Stimulated activated CD4-positive, alpha-beta T cell treated with anti-CD3 and anti-CD28 coated beads, TNF-alpha, amount 100 ng/mL, for 24 hours (primary cell): ENCODE data around the gene SPPL3.
"Not testable (repeated sequence)": the region's sequence is repeated elsewhere in the genome, so short reads cannot be mapped to it uniquely, and the experiment has no call there.

ENCODE experiments used
- DNase-seq, 3 experiments: peaks; one replicate each; pipeline ENCODE4 v3.0.0-alpha.2; 2020; ENCODE audit warnings: low read depth in 3 of 3

Gene SPPL3

DNA sequence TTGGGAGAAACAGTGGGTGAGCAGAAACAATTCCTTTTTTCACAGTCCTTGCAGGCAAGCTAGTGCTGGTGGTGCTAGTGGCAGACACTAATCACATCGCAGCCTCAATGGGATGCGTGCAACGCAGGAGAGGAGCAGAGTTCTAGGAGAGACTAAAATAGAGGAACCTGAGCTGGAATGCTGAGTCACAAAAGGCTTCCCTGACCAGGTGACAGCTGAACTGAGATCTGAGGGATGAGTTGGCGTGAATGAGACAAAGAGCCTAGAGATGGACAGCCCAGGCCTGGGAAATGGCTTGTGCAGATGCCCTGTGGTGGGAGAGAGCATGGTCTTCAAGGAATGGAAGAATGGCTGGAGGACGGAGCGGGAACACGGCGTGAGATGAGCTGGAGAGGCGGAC, 152.8 kb downstream of the SPPL3 start:
- no peak for DNase-seq

DNA sequence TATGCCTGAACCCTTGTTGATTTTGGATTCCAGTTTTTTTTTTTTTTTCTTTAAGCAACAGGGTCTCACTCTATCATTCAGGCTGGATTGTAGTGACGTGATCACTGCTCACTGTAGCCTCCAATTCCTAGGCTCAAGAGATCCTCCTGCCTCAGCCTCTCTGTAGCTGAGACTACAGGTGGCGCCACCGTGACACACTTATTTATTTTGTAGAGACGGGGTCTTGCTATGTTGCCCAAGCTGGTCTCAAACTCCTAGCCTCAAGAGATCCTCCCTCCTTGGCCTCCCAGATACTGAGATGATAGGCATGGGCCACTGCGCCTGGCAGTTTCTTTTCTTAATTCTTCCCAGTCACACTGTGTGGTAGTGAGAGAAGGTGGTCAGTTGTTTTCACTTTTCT, 153.4 kb downstream of the SPPL3 start:
- no peak for DNase-seq

DNA sequence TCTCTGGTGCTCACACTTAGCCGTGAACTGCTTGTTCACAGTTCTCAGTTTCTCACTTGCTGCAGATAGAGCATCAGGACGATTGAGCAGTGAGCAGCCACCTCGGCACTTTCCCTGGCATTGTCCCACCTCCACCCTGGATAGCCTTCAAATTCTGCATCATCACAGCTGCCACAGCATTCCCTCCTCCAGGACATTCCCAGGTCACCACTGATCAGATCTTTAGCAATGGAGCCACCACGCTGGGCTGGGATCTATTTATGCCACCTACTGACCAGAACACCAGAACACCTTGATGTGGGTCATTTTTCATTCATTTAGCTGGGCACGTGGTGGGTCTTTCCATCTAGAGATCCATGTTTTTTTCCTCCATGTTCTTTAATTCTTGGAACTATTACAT, 154.9 kb downstream of the SPPL3 start:
- no peak for DNase-seq

DNA sequence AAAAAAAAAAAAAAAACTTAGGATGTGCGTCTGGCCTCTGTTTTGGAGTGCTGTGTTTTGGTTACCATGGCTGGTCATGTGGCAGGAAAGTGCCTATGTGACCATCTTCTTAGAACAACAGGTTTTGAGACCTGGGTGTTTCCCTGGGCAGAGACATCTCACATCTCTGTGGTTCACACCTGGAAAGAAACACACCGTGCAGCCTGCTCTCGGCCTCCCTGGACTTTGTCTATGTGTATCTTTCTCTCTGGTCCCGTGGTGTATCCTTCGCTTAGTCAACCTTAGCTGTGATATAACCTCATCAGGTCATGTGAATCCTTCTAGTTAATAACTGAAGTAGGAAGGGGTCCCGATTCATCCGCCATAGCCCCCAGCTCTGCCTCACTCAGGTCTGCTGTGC, 155.9 kb downstream of the SPPL3 start:
- no peak for DNase-seq

DNA sequence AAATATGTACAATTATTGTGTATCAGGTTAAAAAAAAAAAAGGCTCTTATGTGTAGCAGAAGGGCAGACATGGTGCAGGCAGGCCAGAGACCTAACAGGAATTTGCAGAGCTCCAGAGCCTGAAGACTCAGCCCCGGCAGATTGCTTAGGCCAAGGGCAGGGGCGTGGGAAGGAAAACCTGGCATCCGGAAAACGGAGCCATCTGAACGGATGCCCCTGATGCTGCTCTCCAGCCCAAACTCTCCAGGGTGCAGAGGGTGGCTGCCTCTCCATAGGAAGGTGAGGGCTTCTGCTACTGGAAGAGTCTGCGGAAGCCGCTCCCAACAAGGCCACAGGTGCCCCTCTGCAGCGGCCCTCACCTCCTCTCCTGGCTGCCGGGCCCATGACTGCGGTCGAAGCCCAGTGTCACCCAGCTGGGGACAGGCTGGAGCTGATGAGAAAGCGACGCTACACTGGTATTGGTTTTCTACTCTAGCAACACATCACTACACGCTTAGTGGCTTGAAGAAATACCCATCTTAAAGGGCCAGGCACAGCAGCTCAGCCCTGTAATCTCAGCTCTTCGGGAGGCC, 159.2 kb downstream of the SPPL3 start:
- no peak for DNase-seq

DNA sequence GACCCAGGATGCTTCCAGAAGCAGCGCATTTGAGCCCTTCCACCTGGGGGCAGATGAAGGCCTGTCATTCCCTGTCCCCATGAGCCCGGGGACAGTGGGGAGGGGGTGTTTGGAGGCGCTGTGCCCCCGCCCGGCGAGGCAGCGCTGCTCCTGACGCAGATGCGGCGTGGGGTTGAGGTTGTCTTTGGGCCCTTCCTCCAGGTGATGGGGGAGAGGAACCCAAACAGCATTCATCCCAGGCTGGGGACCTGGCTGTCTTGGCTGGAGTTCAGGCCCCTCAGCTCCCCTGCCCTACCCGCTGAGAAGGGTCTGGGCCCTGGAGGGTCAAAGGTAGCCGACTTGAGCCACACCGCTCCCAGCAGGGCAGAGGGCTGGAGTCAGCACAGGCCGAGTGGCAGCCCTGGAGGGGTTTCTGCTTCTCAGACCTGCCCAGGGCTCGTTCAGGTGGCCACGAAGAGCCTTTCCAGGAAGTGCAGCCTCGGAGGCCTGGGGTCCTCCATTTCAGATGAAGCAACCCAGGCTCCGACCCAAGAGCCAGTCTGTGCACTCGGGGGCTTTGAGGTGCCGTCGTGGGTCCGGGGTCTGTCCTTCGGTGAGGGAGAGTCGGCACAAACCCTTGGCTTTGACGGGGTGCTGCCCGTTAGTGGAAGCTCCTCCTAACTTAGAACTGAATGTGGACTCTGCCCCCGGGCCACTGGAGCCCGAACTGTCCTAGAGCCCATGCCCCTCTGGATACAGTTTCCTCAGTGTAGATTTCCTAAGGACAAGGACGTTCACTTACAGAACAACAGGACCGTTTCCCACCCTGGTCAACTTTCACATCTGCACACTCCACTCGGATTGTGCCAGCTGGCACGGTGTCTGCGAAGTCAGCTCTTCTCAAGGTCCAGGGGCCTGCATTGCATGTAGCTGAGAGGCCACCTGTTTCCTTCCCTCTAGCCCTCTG, 162.4 kb downstream of the SPPL3 start:
- no peak for DNase-seq

DNA sequence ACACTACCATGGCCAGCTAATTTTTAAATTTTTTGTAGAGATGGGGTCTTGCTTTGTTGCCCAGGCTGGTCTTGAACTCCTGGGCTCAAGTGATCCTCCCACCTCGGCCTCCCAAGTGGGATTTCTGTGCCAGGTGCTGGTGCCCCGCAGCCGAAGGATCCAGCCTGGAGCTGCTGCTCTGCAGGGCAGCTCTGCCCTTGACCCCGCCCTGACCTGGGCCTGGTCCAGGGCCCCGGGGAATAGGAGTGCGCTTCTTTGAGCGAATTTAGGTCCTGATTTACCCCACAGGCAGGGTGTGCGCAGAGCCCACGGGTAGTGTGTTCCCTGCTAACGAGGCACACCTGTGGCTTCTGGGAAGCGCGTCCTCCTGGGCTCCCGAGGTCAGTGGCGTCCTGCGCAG, 163.3 kb downstream of the SPPL3 start:
- no peak for DNase-seq

DNA sequence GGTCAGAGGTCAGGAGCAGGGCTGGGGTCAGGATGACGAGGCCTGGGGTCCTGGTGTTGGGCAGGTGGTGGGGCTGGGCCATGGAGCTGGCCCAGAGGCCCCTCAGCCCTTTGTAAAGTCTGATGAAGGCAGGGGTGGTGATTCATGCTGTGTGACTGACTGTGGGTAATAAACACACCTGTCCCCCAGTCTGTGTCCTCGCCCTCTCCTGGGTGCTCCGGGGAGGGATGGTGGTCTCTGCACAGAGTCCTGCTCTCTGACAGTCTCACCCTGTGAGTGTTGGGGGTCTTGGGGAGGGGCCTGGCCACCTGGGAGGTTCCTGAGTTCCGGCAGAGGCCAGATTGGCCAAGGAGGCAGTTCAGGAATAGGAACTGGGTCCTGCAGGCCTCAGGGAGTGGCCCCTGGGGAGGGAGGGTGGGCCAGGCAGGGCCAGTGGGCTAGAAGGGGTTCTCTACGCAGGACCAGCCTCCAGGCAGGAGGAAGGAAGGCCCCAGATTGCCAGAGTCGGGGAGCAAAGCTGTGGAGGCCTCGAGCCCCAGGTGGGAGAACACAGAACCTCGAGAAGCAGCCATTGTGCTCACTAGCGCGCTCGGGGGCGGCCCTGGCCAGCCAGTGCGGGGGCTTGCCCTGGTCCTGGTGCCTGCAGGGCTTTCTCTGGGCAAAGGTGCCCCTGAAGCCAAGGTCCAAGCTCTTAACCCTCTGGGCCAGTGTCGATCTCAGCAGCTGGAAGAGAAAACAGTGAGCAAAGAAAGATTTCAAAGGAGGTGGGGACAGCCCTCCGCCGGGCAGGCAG, 164.1 kb downstream of the SPPL3 start:
- no peak for DNase-seq

DNA sequence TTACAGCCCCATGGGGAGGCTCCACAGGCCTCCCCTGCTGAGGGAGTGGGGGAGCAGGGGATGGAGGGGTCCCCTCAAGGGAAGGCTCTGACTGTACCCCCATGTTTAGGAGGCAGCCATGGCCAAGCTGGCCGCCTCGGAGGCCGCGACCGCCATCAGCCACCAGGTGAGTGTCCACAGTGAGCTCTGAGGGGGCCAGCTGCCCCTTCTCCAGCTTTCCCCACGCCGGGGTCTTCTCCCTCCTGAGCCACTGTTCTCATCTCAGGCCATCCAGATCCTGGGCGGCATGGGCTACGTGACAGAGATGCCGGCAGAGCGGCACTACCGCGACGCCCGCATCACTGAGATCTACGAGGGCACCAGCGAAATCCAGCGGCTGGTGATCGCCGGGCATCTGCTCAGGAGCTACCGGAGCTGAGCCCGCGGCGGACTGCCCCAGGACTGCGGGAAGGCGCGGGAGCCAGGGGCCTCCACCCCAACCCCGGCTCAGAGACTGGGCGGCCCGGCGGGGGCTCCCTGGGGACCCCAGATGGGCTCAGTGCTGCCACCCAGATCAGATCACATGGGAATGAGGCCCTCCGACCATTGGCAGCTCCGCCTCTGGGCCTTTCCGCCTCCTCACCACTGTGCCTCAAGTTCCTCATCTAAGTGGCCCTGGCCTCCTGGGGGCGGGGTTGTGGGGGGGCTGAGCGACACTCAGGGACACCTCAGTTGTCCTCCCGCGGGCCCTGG, 165.0 kb downstream of the SPPL3 start:
- DNase-seq: no peak

DNA sequence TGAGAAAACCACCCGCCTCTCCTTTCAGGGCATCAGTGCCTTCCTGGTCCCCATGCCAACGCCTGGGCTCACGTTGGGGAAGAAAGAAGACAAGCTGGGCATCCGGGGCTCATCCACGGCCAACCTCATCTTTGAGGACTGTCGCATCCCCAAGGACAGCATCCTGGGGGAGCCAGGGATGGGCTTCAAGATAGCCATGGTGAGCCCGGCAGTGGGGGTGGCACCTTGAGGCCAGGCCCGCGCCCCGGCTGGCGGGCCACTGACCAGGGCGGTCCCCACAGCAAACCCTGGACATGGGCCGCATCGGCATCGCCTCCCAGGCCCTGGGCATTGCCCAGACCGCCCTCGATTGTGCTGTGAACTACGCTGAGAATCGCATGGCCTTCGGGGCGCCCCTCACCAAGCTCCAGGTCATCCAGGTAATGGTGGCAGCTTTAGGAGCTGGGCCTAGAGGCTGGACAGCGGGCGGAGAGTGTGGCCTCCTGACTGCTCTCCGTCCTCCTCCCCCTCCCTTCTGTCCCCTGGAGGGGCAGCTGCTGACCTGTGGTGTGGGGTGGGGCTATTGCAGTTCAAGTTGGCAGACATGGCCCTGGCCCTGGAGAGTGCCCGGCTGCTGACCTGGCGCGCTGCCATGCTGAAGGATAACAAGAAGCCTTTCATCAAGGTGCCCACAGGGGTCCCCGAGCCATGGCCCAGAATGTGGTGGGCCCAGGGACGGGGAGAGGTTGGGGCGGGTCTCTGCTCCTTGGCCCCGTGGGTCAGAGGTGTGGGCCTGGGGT, 165.7 kb downstream of the SPPL3 start:
- no peak for DNase-seq

DNA sequence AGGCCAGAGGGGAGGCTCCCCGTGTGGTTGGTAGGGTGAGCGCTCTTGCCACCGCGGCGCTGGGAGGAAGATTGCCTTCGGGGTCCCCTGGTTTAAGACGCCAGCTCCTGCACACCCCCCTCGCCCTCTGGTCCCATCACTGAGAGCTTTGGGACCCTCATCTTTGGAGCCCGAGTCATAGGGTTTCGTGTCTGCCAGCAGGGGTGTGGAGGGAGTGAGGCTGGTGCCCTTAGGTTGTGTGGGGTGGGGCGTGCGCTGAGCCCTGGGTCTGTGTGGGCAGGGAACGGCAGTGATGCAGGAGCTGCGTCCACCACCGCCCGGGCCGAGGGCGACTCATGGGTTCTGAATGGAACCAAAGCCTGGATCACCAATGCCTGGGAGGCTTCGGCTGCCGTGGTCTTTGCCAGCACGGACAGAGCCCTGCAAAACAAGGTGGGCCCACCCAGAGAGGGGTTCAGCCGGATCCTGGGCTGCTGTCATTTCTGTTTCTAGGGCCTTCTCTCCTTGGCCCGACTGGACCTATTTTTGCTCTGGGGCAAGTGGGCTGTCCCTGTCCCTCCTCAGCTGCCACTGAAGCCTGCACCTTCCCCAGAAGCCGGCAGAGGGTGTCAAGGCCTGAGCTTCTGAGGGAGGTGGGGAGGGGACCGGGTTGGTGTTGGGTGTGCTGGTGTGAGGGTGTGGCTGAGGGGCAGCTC, 166.5 kb downstream of the SPPL3 start:
- no peak for DNase-seq

DNA sequence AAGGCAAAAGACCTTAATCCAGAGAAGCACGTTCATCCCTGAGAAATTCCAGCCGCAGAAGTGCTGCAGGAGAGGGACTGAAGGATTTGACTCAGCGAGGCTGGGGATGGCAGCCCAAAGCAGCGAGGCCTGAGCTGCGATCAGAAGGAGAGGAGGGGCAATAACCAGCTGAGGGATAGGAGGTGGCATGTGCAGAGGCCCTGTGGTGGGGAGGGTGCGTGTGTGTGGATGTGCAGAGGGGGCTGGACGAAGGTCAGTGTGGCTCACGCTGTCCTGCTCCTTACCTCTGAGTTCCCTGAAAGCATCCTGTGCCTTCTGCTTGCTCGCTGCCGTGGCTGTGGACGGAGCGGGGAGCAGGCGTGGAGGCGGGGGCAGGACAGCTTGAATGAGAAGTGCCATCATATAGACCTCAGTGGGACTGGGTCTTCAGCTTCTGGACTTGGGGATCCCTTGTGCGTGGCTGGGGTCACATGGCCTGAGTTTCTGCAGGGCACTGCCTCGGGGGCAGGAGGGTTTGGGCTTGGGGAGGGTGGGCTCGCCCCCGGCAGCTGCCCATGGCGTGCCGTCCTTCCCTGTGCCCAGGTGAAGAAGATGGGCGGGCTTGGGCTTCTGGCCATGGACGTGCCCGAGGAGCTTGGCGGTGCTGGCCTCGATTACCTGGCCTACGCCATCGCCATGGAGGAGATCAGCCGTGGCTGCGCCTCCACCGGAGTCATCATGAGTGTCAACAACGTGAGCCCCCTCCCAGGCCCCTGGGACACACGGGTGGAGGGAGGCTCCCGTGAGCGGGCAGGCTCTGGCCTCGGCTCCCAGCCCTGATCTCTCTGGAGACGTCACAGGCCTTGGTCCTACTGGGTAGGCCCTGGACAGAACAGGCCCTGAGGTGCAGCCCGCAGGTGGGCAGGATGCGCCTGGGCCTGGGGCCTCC, 167.5 kb downstream of the SPPL3 start:
- no peak for DNase-seq

DNA sequence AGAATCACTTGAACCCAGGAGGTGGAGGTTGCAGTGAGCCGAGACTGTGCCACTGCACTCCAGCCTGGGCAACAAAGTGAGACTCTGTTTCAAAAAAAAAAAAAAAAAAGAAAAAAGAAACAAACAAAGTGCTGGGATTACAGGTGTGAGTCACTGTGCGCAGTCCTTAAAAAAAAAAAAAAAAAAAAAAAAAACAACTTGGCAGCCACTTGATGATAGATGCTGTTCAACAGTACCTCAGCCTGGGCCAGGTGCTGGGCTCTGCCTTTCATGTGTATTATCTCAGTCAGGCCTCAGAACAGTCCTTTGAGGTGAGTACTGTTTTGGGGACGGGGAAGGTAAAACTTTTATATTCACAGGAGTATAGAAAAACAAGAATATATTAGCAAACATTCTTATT, 169.0 kb downstream of the SPPL3 start:
- no peak for DNase-seq

DNA sequence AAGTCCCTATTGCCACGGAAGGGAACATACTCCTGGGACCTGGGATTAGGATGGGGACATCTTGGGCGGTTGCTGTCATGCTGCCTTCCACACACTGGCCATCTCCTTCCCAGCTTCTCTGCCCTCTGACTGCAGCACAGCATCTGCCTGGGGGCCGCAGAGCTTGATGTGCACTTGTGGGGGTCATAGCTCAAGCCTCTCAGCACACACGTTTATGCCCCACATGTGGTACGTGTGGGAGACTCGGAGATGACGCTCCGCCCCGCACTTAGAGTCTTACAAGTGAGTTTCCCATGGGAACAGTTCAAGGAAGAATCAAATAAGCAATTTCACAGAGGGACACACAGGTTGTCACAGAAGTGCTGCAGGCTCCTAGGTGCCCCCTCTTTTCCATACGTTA, 169.9 kb downstream of the SPPL3 start:
- no peak for DNase-seq

DNA sequence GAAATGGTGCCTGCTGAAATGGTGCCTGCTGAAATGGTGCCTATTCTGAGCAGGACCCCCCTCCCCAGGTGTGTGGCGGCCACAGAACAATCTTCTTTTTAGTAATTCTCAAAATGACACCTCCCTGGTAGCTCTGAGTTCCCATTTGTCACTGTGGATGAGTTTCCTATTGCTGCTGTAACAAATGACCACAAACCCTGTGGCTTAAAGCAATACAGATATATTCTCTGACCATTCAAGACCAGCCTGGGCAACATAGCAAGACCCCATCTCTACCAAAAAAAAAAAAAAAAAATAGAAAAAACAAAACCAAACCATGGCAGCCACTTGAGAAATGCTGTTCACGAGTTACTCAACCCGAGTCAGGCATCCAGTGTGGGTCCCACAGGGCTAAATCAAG, 170.6 kb downstream of the SPPL3 start:
- DNase-seq: no peak

DNA sequence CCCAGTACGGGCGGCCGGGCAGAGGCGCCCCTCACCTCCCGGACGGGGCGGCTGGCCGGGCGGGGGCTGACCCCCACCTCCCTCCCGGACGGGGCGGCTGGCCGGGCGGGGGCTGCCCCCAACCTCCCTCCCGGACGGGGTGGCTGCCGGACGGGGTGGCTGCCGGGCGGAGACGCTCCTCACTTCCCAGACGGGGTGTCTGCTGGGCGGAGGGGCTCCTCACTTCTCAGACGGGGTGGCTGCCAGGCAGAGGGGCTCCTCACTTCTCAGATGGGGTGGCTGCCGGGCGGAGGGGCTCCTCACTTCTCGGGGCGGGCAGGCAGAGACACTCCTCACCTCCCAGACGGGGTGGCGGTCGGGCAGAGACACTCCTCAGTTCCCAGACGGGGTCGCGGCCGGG, 172.0 kb downstream of the SPPL3 start:
- not testable (repeated sequence) for DNase-seq

DNA sequence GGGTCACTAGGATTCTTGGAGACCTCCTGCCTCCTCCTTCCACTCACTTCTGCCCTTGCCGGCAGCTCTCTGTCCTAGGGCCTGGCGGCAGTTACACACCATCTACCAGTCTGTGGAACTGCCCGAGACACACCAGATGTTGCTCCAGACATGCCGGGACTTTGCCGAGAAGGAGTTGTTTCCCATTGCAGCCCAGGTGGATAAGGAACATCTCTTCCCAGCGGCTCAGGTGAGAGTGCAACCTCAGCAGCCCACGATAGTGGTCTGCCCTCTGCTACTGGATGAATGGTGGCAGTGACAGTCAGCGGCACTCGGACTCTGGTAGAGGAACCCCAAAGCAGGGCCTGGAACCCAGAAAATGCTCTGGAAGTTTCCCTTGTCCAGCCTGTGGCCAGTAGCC, 177.2 kb downstream of the SPPL3 start:
- no peak for DNase-seq

DNA sequence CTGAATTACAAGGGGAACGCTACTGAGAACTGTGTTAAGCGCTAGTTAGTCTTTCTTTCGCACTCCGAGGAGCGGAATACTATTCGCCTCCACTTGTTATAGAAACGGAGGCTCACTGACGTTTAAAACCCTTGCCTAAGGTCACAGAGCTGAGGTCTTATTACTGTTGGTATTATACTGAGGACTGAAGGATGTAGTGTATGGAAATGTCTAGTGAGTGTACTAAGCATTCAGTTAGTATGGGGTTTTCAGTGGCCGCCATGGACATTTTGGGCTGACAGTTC, 177.7 kb downstream of the SPPL3 start:
- DNase-seq: no peak

DNA sequence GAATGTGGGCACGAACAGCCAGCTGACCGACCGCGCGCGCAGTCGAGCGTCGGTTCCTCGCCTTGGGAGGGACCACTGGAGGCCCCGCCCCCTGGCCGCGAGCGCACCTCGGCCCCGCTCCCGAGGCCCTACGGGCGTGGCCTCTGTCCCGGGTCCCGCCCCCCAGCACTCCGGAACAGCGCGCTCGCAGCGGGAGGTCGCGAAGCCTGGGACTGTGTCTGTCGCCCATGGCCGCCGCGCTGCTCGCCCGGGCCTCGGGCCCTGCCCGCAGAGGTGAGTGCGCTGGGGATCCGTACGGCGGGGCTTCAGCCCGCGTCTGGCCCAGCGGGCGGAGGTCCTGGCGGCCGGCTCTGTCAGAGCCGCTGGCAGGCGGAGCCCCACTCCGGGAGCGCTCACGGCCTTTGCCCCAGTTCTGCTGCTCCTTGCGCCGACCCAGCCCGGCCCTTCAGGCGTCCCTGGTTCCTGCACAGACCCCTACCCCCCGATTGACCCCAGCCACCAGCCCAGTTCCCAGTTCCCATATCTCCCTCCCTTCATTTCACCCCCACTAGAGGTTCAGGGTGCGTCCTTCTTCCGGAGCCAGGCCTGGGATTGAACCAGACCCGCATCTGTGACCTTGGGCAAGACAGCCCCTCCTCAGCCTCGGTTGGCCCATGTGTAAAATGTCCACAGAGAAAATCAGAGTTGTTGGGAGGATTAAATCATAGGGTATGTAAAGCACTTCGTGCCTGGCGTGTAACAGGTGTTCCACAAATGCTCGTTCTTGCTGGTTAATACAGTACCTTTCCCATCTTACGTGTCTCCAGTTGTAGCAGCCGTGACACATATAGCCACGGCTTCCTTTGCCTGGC, 178.3 kb downstream of the SPPL3 start, which contains the start of gene ACADS:
ACADS (plus strand) TSS at position 168 of the 851 bp plus-strand sequence; CDS start at position 228, 60 bp downstream.
- peak; percentile 66 to 88 (median 81) for DNase-seq
